Activated T-cell treated with anti-CD3 and anti-CD28 coated beads, Interleukin-2, amount 50 U/mL, for 48 hours (primary cell): ENCODE measurements around the gene CRYBG1.
"Not testable (repeated sequence)": the region's sequence is repeated elsewhere in the genome, so short reads cannot be mapped to it uniquely, and the experiment has no call there.

Experiments
- DNase-seq, 2 experiments: peaks; one replicate each; pipeline ENCODE4 v3.0.0-alpha.2; 2020

CRYBG1 gene

GRCh38 chr6:106528521-106528920 lies 168.0 kb downstream of the CRYBG1 start:
- no peak for DNase-seq

GRCh38 chr6:106529438-106529837 lies 168.9 kb downstream of the CRYBG1 start:
- no peak for DNase-seq

- DNase-seq = no peak
These were observed 169.5 kb downstream of the CRYBG1 start for GRCh38 chr6:106530026-106530425.

GRCh38 chr6:106530502-106530901 lies 170.0 kb downstream of the CRYBG1 start:
- no peak for DNase-seq

GRCh38 chr6:106533054-106533453 lies 172.5 kb downstream of the CRYBG1 start:
- no peak for DNase-seq

- DNase-seq = no peak
These were observed 173.5 kb downstream of the CRYBG1 start for GRCh38 chr6:106534004-106534403.

GRCh38 chr6:106534564-106534982 lies 174.1 kb downstream of the CRYBG1 start:
- peak; percentile 71 to 73 for DNase-seq

- no peak for DNase-seq
These were observed 174.5 kb downstream of the CRYBG1 start for GRCh38 chr6:106535012-106535411.

- no peak for DNase-seq
These were observed 175.8 kb downstream of the CRYBG1 start for GRCh38 chr6:106536357-106536756.

GRCh38 chr6:106536851-106537250 lies 176.3 kb downstream of the CRYBG1 start:
- no peak for DNase-seq

GRCh38 chr6:106537662-106538061 lies 177.1 kb downstream of the CRYBG1 start:
- no peak for DNase-seq

GRCh38 chr6:106538145-106538544 lies 177.6 kb downstream of the CRYBG1 start:
- DNase-seq = no peak

- no peak for DNase-seq
These were observed 179.4 kb downstream of the CRYBG1 start for GRCh38 chr6:106539936-106540335.

GRCh38 chr6:106540432-106540831 lies 179.9 kb downstream of the CRYBG1 start:
- DNase-seq = no peak

- no peak for DNase-seq
These were observed 180.4 kb downstream of the CRYBG1 start for GRCh38 chr6:106540907-106541306.

GRCh38 chr6:106546261-106546690 lies 185.8 kb downstream of the CRYBG1 start:
- no peak for DNase-seq

- DNase-seq = no peak
These were observed 186.3 kb downstream of the CRYBG1 start for GRCh38 chr6:106546691-106547414.

- peak; percentile 59 to 64 for DNase-seq
These were observed 187.3 kb downstream of the CRYBG1 start for GRCh38 chr6:106547601-106548453.

- DNase-seq = not testable (repeated sequence)
These were observed 188.5 kb downstream of the CRYBG1 start for GRCh38 chr6:106548926-106549455.

GRCh38 chr6:106549521-106549920 lies 189.0 kb downstream of the CRYBG1 start:
- DNase-seq = no peak

- no peak for DNase-seq
These were observed 190.6 kb downstream of the CRYBG1 start for GRCh38 chr6:106551155-106551554.

GRCh38 chr6:106553440-106553839 lies 192.9 kb downstream of the CRYBG1 start:
- peak; percentile 53 to 58 for DNase-seq

GRCh38 chr6:106555767-106556166 lies 195.2 kb downstream of the CRYBG1 start:
- DNase-seq = no peak
